Measurements from ENCODE around the gene LUC7L3. TPM values are rescaled to one million over a fixed set of nuclear protein-coding genes. Genes with fewer than 3 reads are reported as not detected.

Gene LUC7L3
- total RNA-seq, 2 donors from 2014 or later, result 122 to 169 TPM

- TF ChIP-seq, protein P1, sequence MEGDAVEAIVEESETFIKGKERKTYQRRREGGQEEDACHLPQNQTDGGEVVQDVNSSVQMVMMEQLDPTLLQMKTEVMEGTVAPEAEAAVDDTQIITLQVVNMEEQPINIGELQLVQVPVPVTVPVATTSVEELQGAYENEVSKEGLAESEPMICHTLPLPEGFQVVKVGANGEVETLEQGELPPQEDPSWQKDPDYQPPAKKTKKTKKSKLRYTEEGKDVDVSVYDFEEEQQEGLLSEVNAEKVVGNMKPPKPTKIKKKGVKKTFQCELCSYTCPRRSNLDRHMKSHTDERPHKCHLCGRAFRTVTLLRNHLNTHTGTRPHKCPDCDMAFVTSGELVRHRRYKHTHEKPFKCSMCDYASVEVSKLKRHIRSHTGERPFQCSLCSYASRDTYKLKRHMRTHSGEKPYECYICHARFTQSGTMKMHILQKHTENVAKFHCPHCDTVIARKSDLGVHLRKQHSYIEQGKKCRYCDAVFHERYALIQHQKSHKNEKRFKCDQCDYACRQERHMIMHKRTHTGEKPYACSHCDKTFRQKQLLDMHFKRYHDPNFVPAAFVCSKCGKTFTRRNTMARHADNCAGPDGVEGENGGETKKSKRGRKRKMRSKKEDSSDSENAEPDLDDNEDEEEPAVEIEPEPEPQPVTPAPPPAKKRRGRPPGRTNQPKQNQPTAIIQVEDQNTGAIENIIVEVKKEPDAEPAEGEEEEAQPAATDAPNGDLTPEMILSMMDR (conservative IDR thresholded peaks at IDR 0.05), result no peak
- Histone ChIP-seq H3K27me3 (ENCODE audit: control insufficient read depth, insufficient read depth, low read length, poor library complexity, severe bottlenecking) (no peaks in the 10 kb centered on the region), H3K4me3 (ENCODE audit: low read length) (no peak overlapping the region), H3K9me3 (ENCODE audit: control insufficient read depth, low read length) (no peaks in the 10 kb centered on the region), H3K4me1 (ENCODE audit: control insufficient read depth, insufficient read depth, low read length) (peaks cover 4% of the 10 kb centered on the region), H3K9ac (ENCODE audit: extremely low read depth, low read length, poor library complexity, severe bottlenecking) (no peak overlapping the region), H3K36me3 (ENCODE audit: control insufficient read depth, insufficient read depth, low read length) (peaks cover 21% of the 10 kb centered on the region), H3K27ac (ENCODE audit: low read depth, low read length) (no peak overlapping the region)
- DNase-seq, result no peak
- no peaks in the 10 kb centered on the region for H3K9me3 Mint-ChIP-seq
- no peak overlapping the region for H3K27ac Mint-ChIP-seq
- peaks cover 9% of the 10 kb centered on the region for H3K36me3 Mint-ChIP-seq (ENCODE audit: low read depth)
- WGBS, 2 experiments (ENCODE audit: insufficient coverage in 1 of 2, insufficient read length in 1 of 2), result 100% methylated on average over 1 to 2 of the region's 2 CpGs
- H3K4me3 Mint-ChIP-seq, result no peak overlapping the region
- H3K4me1 Mint-ChIP-seq, result peaks cover 8% of the 10 kb centered on the region
- no peaks in the 10 kb centered on the region for H3K27me3 Mint-ChIP-seq (ENCODE audit: insufficient read depth)
Observed at GRCh38 chr17:50728112-50728429, 8.7 kb downstream of the LUC7L3 start.

DNA sequence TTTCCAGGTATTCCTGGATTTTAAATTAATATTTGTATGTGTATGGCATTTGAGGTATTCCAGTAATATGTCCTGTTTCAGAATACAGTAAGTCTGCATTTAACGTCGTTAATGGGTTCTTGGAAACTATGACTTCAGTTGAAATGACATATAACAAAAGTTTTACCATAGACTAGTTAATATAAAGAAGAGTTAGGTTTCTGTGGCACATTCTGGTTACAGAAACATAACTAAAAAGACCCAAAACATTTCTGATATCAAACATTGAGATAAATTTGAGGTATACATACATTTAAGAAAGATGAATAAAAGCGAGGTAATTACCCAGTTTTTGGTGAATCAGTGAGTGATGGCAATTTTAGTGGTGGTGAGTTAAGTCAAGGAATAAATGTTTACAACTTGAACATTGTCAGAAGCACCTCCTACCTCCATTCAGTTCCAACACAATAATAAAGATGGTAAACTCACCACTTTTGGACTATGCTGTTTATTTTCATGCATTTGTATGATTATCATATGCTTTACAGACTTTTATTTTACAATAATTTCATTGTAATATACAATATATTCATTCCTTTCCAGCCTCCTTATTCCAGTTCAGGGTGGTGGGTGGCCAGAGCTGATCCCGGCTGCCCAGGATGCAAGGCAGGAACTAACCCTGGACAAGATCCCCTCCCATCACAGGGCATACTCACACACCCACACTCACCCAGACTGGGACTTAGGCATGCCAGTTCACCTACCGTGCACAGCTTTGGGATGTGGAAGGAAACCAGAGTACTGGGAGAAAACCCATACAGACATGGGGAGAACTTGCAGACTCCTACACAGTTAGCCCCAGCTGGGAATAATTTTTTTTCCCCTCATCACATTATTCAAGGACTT, 9.7 kb downstream of the LUC7L3 start:
- no peak overlapping the region for H3K27ac ChIP-seq (ENCODE audit: low read depth, low read length)
- H3K27me3 Mint-ChIP-seq (ENCODE audit: insufficient read depth), result no peaks in the 10 kb centered on the region
- no peak overlapping the region for H3K27ac Mint-ChIP-seq
- H3K9me3 ChIP-seq (ENCODE audit: control insufficient read depth, low read length), result no peaks in the 10 kb centered on the region
- no peak overlapping the region for H3K4me3 ChIP-seq (ENCODE audit: low read length)
- H3K36me3 Mint-ChIP-seq (ENCODE audit: low read depth), result peaks cover 9% of the 10 kb centered on the region
- H3K27me3 ChIP-seq (ENCODE audit: control insufficient read depth, insufficient read depth, low read length, poor library complexity, severe bottlenecking), result no peaks in the 10 kb centered on the region
- no peaks in the 10 kb centered on the region for H3K9me3 Mint-ChIP-seq
- WGBS, 2 experiments (ENCODE audit: insufficient coverage in 1 of 2, insufficient read length in 1 of 2), result 90 to 100% methylated on average over 1 to 5 of the region's 5 CpGs
- H3K4me1 Mint-ChIP-seq, result peaks cover 8% of the 10 kb centered on the region
- peaks cover 4% of the 10 kb centered on the region for H3K4me1 ChIP-seq (ENCODE audit: control insufficient read depth, insufficient read depth, low read length)
- H3K4me3 Mint-ChIP-seq, result no peak overlapping the region
- peak; percentile 30 for DNase-seq
- H3K36me3 ChIP-seq (ENCODE audit: control insufficient read depth, insufficient read depth, low read length), result peaks cover 15% of the 10 kb centered on the region
- no peak overlapping the region for H3K9ac ChIP-seq (ENCODE audit: extremely low read depth, low read length, poor library complexity, severe bottlenecking)
- TF ChIP-seq, protein P1 (conservative IDR thresholded peaks at IDR 0.05), result no peak

GRCh38 chr17:50731575-50732460, 12.4 kb downstream of the LUC7L3 start:
- TF ChIP-seq, protein P1 (conservative IDR thresholded peaks at IDR 0.05), result no peak
- no peaks in the 10 kb centered on the region for H3K9me3 ChIP-seq (ENCODE audit: control insufficient read depth, low read length)
- no peaks in the 10 kb centered on the region for H3K27me3 Mint-ChIP-seq (ENCODE audit: insufficient read depth)
- peaks cover 4% of the 10 kb centered on the region for H3K4me1 ChIP-seq (ENCODE audit: control insufficient read depth, insufficient read depth, low read length)
- H3K4me3 Mint-ChIP-seq, result no peak overlapping the region
- peaks cover 11% of the 10 kb centered on the region for H3K4me1 Mint-ChIP-seq
- WGBS, 2 experiments (ENCODE audit: insufficient coverage in 1 of 2, insufficient read length in 1 of 2), result 94 to 96% methylated on average over 6 to 7 of the region's 7 CpGs
- H3K27ac ChIP-seq (ENCODE audit: low read depth, low read length), result no peak overlapping the region
- H3K9me3 Mint-ChIP-seq, result no peaks in the 10 kb centered on the region
- H3K27ac Mint-ChIP-seq, result peak overlapping the region; percentile 64
- no peaks in the 10 kb centered on the region for H3K27me3 ChIP-seq (ENCODE audit: control insufficient read depth, insufficient read depth, low read length, poor library complexity, severe bottlenecking)
- H3K4me3 ChIP-seq (ENCODE audit: low read length), result no peak overlapping the region
- H3K9ac ChIP-seq (ENCODE audit: extremely low read depth, low read length, poor library complexity, severe bottlenecking), result no peak overlapping the region
- peaks cover 18% of the 10 kb centered on the region for H3K36me3 Mint-ChIP-seq (ENCODE audit: low read depth)
- peaks cover 15% of the 10 kb centered on the region for H3K36me3 ChIP-seq (ENCODE audit: control insufficient read depth, insufficient read depth, low read length)
- peak; percentile 51 for DNase-seq

Data from endodermal cell (in vitro differentiated cells).